GM10266 (cell line): Measurements from ENCODE around the gene COL4A2.

Experiments
- DNase-seq: peaks from one replicate; pipeline ENCODE4 v3.0.0; 2012; ENCODE audit errors: extremely low spot score
- CTCF ChIP-seq: IDR thresholded peaks from 2 replicates; pipeline ENCODE4 v1.5.1; 2012; ENCODE audit warnings: mild to moderate bottlenecking, low read depth; ENCODE audit not compliant: control insufficient read depth, insufficient read depth; ENCODE audit errors: missing control alignments

Gene COL4A2

GRCh38 chr13:110342474-110342873, 35.4 kb downstream of the COL4A2 start:
- TF ChIP-seq CTCF = no peak
- DNase-seq = no peak

GRCh38 chr13:110343241-110343865, 36.3 kb downstream of the COL4A2 start:
- TF ChIP-seq CTCF = no peak
- DNase-seq = no peak

- TF ChIP-seq CTCF = no peak
- DNase-seq = no peak
Observed at GRCh38 chr13:110344320-110344719, 37.2 kb downstream of the COL4A2 start.

- TF ChIP-seq CTCF = no peak
- no peak for DNase-seq
Observed at GRCh38 chr13:110345266-110345665, 38.2 kb downstream of the COL4A2 start.

GRCh38 chr13:110345701-110346100, 38.6 kb downstream of the COL4A2 start:
- TF ChIP-seq CTCF = no peak
- DNase-seq = no peak

- DNase-seq = no peak
- no peak for TF ChIP-seq CTCF
Observed at GRCh38 chr13:110346661-110347067, 39.6 kb downstream of the COL4A2 start.

- no peak for TF ChIP-seq CTCF
- no peak for DNase-seq
Observed at GRCh38 chr13:110347088-110347487, 40.0 kb downstream of the COL4A2 start.
